GM18502 (cell line): ENCODE measurements around the gene TNFRSF12A.

Experiments
- ATAC-seq: cut with Tn5 transposase; IDR thresholded peaks from one replicate; pipeline ENCODE4 v1.9.1; 2021; ENCODE audit warnings: mild to moderate bottlenecking; ENCODE audit not compliant: unreplicated experiment, poor library complexity

TNFRSF12A gene

DNA sequence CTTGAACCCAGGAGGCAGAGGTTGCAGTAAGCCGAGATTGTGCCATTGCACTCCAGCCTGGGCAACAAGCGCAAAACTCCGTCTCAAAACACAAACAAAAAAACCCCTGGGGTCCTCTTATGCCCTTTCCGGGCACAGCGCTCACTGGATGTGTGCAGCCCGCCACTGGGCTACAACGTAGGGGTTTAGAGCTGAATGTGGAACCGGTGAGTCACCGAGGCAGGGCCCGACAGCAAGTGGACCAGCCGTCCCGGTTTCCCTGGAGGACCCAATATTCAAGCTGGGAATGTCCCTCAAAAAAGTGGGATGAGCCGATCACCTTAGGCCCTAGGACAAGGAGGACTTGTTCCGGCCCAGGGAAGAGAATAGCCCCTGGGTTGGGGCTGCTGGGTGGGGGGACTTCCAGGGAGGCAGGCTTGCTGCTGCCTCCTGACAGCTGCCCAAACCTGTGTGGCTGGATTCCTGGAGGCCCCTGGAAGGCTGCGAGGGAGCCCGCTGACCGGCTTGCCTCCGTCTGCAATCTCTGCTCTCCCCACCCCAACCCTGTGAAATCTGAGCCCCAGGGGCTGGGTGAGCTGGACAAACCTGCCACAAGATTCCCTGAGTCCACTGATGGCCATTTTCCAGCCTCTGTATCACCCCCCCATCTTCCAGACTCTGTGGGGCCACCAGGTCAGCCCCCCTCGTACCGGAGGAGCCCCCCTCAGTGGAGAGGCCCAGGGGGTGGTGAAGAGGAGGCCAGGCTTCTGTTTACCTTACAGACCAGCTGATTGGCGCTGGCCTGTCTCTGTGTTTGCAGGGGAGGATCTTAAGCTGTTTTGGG lies 10.4 kb upstream of the TNFRSF12A start:
- ATAC-seq: no peak

DNA sequence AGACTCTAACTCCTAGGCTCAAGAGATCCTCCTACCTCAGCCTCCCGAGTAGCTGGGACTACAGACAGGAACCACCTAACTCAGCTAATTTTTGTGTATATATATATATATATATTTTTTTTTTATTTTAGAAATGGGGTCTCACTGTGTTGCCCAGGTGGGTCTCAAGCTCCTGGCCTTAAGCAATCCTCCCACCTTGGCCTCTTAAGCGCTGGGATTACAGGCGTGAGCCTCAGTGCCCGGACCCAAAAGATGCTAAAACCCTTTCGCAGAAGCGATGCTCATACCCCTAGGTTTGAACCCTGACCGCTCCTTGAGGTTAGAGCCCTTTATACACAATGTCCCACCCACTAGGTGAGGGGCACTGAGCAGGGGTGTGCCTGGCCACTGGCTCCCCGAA lies 9.7 kb upstream of the TNFRSF12A start:
- ATAC-seq: no peak

DNA sequence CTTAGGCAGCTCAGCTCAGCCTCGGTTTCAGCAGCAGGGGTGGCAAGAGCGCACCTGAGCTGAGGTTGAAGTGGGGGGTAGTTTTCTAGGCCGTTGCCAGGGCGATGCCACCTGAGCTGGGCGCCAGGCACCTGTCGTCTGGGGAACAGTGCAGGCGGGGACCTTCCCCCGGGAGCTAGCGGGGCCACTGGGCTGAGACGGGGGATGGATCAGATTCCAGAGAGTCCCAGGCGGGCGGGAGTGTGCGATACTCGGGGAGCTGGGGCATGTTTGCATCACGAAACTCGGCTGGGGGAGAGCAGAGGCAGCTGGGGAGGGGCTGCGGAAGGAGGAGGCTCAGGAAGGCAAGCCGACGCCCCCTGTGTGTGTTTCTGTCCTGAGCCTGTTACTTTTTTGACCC lies 7.9 kb upstream of the TNFRSF12A start:
- no peak for ATAC-seq

DNA sequence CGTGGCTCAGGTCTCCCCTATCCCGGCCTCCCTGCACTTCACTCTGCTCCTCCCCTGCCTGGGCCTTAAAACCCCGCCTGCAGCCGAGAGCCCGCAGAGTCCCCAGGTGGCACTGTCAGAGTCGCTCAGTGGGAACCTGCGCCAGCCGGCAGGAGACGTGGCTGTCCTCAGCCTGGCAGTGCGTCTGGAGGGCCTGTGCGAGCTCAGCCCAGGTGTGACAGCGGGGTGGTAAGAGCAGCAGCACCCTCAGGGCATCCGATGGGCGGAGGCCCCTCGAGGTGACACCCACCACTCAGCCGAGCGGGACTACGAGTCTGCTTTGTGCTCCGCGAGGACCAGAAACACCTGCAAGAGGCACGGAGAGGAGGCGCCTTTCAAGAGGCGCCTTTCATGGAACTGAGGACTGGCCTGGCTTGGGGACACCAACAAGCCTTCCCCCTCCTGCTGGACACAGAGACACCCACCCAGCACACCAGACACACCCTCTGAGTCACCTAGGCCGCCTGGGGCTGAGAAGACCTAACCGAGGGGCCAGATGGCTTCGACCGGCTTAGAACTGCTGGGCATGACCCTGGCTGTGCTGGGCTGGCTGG lies 7.2 kb upstream of the TNFRSF12A start, which contains the start of gene CLDN9:
Gene CLDN9 (plus strand): TSS at position 96 of the 593 bp plus-strand sequence. CDS start 440 bp downstream, at position 536.
- ATAC-seq: no peak

DNA sequence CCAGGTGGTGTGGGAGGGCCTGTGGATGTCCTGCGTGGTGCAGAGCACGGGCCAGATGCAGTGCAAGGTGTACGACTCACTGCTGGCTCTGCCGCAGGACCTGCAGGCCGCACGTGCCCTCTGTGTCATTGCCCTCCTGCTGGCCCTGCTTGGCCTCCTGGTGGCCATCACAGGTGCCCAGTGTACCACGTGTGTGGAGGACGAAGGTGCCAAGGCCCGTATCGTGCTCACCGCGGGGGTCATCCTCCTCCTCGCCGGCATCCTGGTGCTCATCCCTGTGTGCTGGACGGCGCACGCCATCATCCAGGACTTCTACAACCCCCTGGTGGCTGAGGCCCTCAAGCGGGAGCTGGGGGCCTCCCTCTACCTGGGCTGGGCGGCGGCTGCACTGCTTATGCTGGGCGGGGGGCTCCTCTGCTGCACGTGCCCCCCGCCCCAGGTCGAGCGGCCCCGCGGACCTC lies 6.6 kb upstream of the TNFRSF12A start:
- ATAC-seq: no peak

DNA sequence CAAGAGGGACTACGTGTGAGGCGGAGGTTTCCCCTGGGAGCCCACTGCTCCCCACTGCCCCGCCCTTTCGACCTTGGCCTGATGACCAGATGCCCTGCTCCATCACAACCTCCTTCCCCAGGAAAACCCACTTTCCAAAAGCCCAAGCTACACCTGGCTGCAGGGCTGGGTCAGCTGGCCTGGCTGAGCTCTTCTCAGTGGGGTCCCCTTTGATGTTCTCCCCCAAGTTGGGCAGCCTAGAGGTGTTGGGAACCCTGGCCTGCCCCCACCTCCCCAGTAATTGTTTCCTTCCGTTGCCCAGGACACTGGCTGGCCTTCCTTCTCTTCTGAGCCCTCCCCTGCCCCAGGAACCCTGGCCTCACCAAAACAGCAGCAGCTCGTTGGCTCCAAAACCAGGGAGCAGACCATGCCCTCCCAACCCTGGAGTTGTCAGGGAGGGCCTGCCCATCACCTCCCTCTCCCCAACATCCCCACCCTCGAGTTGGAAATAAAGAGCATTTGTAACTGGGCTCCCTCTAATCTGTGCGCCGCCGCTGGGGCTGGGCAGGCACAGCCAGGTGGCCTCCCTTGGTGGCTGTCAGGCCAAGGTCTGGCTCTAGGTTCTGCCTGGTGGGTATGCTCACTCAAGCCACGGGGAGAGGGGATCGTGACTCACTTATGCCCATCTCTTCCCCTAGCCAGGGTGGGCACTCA lies 6.0 kb upstream of the TNFRSF12A start:
- no peak for ATAC-seq

DNA sequence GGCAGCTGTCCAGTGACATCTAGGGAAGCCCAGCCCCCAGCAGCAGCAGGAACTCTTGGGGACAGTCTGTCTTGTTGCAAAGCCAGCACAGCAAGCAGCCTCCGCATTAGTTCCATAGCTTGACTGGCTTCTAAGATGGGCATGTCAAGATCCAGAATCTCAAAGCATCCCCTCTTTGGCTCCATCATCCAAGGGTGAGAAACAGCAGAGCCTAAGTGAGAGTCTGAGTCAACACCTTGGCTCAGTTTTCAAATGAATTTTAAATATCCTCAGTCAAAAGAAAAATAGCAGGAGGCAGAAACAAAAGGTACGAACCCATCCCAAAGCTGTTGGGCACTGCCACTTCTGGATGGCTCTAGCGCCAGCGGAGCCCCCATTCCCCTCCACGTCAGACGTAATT lies 5.2 kb upstream of the TNFRSF12A start:
- no peak for ATAC-seq

DNA sequence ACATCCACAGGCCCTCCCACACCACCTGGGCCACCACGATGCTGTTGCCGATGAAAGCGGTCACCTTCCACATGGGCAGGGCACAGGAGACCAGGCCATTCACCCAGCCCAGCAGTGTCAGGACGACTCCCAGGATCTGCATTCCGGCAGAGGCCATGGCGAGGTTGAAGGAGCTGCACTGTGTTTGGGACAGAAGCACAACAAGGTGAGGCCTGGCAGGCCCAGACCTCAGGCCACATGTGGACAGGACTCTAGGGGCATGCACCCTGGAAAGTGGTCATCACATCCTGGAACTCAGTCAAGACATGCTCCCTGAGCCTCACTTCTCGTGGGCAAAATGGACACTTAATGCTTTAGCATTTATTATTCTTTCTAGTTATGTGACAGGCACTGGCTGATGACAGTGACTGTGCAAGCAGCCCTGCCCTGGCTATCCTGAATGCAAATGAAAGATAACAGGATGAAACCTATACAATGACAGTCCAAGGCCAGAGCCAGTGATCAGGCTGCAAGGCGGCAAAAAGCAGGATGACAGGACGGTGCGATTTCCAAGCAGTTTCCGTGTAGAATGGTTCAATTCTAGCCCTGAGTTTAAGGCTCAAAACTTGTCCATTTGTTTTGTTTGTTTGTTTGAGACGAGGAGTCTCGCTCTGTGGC lies 4.2 kb upstream of the TNFRSF12A start:
- ATAC-seq: no peak

DNA sequence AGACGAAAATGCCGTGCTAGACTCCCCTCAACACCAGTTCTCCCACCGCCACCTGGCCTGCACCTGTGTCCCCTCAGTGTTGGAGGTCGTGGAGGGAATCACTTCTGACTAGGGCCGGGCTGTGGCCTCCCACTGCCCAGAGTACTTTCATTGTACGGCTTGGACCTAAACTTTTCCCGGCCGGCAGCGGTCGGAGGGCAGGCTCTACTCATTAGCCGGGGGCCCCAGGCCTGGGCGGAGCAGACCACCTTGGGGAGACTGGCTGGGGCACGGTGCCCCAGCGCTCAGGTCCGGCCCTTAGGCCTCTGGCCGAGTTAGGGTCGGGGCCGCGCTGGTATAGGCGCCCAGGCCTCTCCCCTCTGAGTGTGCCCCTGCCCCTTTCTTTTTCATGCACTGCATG lies 2.8 kb upstream of the TNFRSF12A start:
- no peak for ATAC-seq

DNA sequence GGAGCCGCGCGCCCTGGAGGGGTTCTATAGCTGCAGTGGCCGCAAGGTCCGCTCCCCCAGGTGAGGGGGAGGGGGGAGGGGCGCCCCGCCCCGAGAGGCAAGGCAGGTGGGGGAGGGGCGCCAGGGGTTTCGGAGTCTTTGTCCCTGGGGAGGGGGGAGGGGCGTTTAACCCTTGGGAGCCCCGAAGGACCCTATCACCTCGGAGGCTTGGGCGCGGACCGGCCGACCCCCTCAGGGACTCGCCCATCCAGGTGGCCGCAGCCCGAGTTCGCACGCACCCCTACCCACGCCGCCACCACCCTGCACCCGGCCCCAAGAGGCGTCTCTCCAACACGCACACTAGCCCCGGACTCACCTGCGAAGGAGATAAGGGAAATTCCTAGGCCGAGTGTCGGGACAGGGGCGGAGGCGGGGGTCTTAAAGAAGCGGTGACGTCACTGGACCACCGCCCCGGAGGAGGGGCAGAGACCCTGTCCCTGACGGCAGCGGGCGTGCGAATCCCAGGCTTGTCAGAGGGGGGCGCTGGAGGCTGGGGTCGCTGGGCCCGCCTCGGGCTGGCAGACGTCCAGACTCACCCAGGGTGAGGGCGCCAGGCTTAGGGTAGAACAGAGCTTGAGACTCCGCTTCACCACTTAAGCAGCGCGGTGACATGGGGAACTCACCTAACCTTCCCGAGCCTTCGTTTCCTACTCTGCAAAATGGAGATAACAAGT lies 2.2 kb upstream of the TNFRSF12A start, which contains the start of gene CLDN6:
Gene CLDN6 (minus strand): TSS at position 390 of the 713 bp plus-strand sequence. CDS start 2,162 bp downstream, outside the sequence.
- ATAC-seq: no peak

DNA sequence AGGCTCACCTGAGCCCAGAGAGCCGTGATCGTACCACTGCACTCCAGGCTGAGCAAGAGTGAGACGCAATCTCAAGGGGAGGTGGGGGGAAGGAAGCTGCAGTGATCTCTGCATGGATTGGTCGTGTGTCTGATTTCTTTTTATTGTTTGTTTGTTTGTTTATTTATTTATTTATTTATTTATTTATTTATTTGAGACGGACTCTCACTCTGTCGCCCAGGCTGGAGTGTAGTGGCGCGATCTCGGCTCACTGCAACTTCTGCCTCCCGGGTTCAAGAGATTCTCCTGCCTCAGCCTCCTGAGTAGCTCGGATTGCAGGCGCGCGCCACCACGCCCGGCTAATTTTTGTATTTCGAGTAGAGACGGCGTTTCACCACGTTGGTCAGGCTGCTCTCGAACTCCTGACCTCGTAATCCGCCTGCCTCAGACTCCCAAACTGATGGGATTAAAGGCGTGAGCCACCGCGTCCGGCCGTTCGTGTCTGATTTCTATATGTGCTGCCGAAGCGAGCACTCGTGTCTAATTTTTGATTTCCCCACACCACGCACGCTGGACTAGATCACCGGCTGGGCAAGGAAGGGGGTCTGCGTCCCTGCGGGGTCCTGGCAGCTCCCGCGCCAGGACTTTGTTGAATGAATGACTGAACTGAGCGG lies 448 bp upstream of the TNFRSF12A start:
- ATAC-seq: no peak

DNA sequence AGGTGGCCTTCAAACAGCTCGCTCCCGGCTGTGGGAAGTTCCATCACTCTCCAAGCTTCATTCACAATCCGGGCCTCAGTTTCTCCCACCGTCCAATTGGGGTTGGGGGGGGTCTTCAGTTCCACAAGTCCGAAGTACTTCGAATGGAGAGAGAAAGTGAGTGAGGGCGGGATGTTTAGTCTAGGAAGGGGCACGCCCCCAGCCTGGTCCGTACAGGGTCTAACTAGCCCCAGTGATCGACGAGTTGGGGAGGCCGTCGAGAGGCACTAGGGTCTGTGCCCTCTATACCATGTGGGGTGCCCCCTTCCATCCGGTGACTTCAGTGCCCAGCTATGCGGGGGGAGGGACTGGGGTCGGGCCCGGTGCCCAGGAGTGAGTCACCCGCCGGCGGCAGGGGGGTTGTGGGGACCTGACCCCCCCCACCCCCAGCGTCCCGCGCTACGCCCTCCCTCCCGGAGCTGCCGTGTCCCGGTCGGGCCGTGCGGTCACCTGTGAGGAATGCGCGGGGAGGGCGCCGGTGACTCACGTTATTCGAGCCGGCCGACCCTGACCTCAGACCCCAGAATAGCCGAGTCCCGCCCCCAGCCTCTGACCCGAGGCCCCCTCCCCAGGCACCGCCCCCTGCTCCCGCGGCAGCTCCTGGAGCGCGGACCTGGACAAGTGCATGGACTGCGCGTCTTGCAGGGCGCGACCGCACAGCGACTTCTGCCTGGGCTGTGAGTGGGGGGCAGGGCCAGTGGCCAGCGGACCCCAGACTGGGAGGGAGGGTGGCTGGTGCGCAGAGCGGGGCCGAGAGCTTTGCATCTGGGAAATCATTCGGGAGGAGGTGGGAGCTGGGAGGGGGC lies 658 bp downstream of the TNFRSF12A start:
- ATAC-seq: no peak

DNA sequence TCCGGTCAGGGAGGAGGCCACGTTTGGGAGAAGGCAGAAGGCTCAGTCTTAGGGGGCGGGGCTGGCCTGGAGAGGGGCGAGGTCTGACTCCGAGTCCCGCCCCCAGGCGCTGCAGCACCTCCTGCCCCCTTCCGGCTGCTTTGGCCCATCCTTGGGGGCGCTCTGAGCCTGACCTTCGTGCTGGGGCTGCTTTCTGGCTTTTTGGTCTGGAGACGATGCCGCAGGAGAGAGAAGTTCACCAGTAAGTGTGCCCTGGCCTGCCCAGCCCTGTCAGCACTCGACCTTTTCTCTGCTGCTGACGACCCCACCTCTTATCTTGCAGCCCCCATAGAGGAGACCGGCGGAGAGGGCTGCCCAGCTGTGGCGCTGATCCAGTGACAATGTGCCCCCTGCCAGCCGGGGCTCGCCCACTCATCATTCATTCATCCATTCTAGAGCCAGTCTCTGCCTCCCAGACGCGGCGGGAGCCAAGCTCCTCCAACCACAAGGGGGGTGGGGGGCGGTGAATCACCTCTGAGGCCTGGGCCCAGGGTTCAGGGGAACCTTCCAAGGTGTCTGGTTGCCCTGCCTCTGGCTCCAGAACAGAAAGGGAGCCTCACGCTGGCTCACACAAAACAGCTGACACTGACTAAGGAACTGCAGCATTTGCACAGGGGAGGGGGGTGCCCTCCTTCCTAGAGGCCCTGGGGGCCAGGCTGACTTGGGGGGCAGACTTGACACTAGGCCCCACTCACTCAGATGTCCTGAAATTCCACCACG lies 1.5 kb downstream of the TNFRSF12A start:
- ATAC-seq: no peak

DNA sequence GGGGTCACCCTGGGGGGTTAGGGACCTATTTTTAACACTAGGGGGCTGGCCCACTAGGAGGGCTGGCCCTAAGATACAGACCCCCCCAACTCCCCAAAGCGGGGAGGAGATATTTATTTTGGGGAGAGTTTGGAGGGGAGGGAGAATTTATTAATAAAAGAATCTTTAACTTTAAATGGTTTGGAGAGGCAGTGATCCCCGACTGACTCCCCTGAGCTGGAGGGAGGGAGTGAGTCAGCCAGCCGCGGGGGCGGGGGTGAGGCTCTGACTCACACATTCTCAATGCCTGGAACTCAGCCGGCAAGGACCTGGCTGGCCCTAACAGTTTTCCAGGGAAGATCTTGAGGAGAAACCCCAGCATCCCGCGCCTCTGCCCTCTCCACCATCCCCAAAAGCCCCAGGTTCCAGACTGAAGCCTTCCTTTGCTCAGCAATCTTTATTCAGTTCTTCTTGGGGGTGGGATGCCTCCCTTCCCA lies 2.1 kb downstream of the TNFRSF12A start:
- ATAC-seq: no peak

DNA sequence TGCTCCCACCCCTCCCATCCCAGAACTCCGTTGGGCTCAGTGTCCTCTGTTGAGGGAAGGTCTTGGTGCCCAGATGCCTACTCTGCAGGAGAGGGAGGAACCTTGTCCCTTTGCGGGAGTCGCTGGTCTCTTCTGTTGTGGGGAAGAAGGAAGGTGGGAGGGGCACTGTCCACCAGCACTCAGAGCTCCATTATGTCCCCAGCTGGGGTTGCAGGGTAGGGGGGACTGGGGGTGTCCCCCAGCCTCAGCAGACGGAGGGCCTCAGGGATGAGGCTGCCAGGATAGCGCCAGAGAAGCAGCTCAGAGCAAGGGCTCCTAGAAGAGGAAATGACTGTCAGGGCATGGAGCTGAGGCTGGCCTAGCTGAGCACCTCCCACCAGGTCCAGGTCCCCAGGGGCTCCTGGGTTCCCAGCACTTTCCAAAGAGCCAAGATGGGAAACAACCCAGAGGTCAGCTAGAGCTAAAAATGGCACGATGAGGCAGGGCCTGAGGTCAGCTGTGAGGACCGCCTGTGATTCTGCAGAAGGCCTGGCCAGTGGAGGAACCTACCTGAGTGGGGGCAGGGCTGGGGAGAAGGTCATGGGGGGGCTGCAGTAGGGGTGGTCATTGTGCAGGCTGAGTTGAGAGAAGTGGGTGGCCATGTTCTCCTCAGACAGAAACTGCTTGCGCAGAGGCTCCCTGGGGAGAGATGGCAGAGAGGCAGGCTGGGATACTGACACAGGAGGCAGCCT lies 2.7 kb downstream of the TNFRSF12A start:
- ATAC-seq: no peak

DNA sequence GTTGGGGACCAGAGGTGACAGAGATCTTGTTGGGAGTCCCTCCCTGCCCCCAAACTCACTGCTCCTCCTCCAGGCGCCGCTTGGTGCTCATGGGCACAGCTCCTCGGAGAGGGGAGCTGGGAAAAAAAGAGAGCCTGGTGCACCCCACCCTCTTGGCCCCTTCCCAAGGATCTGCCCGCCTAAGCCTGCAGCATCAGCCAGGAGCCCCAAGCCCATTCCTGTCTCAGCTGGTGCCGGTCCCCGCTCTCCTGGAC lies 3.2 kb downstream of the TNFRSF12A start:
- no peak for ATAC-seq
